Hematopoietic multipotent progenitor cell (in vitro differentiated cells): Measurements from ENCODE around the gene MYO1D. TPM values are rescaled to one million over a fixed set of nuclear protein-coding genes. Genes with fewer than 3 reads are reported as not detected.
A peak's percentile ranks its signal among the peaks of the same experiment; 100 is the strongest.

ENCODE experiments used
- DNase-seq, 3 donors: peaks; one replicate each; pipeline ENCODE4 v3.0.0-alpha.2; 2011 to 2015; ENCODE audit warnings: low read depth in 2 of 3, low spot score in 2 of 3
- total RNA-seq: library from RNA; depleted of rRNA; stranded (reverse); fragments of >200 nt; gene quantifications from one replicate; pipeline ENCODE4 v1.2.3, GENCODE V29; 2012

MYO1D gene
- total RNA-seq, 1 donor = 8.1 TPM

GRCh38 chr17:32821987-32822934 lies 54.7 kb downstream of the MYO1D start:
- DNase-seq = peak in 2 of 3 donors; percentile 5 to 12

- DNase-seq = no peak
Observed at GRCh38 chr17:32820440-32820839, 56.5 kb downstream of the MYO1D start.

GRCh38 chr17:32819787-32820186 lies 57.1 kb downstream of the MYO1D start:
- no peak for DNase-seq

- DNase-seq = peak in 2 of 3 donors; percentile 68 to 90
Observed at GRCh38 chr17:32819035-32819434, 57.9 kb downstream of the MYO1D start.

GRCh38 chr17:32815460-32815859 lies 61.5 kb downstream of the MYO1D start:
- no peak for DNase-seq

GRCh38 chr17:32814836-32815235 lies 62.1 kb downstream of the MYO1D start:
- peak in 1 of 3 donors; percentile 13 for DNase-seq

- DNase-seq = no peak
Observed at GRCh38 chr17:32813021-32813420, 63.9 kb downstream of the MYO1D start.

GRCh38 chr17:32810690-32811089 lies 66.2 kb downstream of the MYO1D start:
- DNase-seq = no peak

GRCh38 chr17:32807577-32807976 lies 69.3 kb downstream of the MYO1D start:
- no peak for DNase-seq

- no peak for DNase-seq
Observed at GRCh38 chr17:32806646-32807045, 70.3 kb downstream of the MYO1D start.

GRCh38 chr17:32805029-32805976 lies 71.6 kb downstream of the MYO1D start:
- no peak for DNase-seq

GRCh38 chr17:32803544-32803943 lies 73.4 kb downstream of the MYO1D start:
- no peak for DNase-seq

GRCh38 chr17:32802306-32802705 lies 74.6 kb downstream of the MYO1D start:
- no peak for DNase-seq

GRCh38 chr17:32801641-32802040 lies 75.3 kb downstream of the MYO1D start:
- DNase-seq = no peak

GRCh38 chr17:32801193-32801592 lies 75.7 kb downstream of the MYO1D start:
- DNase-seq = no peak

GRCh38 chr17:32798938-32799337 lies 78.0 kb downstream of the MYO1D start:
- DNase-seq = no peak

GRCh38 chr17:32795339-32795979 lies 81.5 kb downstream of the MYO1D start:
- DNase-seq = no peak

- DNase-seq = peak in 1 of 3 donors; percentile 17
Observed at GRCh38 chr17:32794533-32795246, 82.2 kb downstream of the MYO1D start.

- DNase-seq = no peak
Observed at GRCh38 chr17:32793841-32794240, 83.1 kb downstream of the MYO1D start.

GRCh38 chr17:32792207-32792606 lies 84.7 kb downstream of the MYO1D start:
- DNase-seq = no peak
